H9 (cell line): ENCODE data around the gene UBE4A. TPM values are rescaled to one million over a fixed set of nuclear protein-coding genes. Genes with fewer than 3 reads are reported as not detected.

Source experiments
- DNase-seq: peaks from one replicate; pipeline ENCODE4 v3.0.0-alpha.2; 2017
- H2AFZ ChIP-seq: one replicate; pipeline ENCODE4 v1.6.1; 2013; ENCODE audit warnings: mild to moderate bottlenecking, low read length, control low read depth, moderate library complexity
- H2AK5ac ChIP-seq: 2 replicates; pipeline ENCODE4 v1.6.1; 2013; ENCODE audit warnings: low read length, control low read depth, mixed read lengths; ENCODE audit not compliant: insufficient read length
- H2BK120ac ChIP-seq: one replicate; pipeline ENCODE4 v1.6.1; 2013; ENCODE audit warnings: low read depth, mild to moderate bottlenecking, low read length, control low read depth, inconsistent platforms; ENCODE audit not compliant: poor library complexity, severe bottlenecking
- H2BK12ac ChIP-seq: 2 replicates; pipeline ENCODE4 v1.6.1; 2013; ENCODE audit warnings: low read length, control low read depth, mixed read lengths, low read depth; ENCODE audit not compliant: insufficient read length
- H2BK15ac ChIP-seq: 2 replicates; pipeline ENCODE4 v1.6.1; 2013; ENCODE audit warnings: low read depth, low read length, control low read depth
- H2BK20ac ChIP-seq: one replicate; pipeline ENCODE4 v1.6.1; 2013; ENCODE audit warnings: low read depth, mild to moderate bottlenecking, low read length, control low read depth, inconsistent platforms; ENCODE audit not compliant: poor library complexity, severe bottlenecking
- H2BK5ac ChIP-seq: 2 replicates; pipeline ENCODE4 v1.6.1; 2013; ENCODE audit warnings: low read length, control low read depth, mixed read lengths; ENCODE audit not compliant: insufficient read length
- H3K14ac ChIP-seq: 2 replicates; pipeline ENCODE4 v1.6.1; 2013; ENCODE audit warnings: low read length, control low read depth; ENCODE audit not compliant: insufficient read depth
- H3K18ac ChIP-seq: 2 replicates; pipeline ENCODE4 v1.6.1; 2013; ENCODE audit warnings: low read depth, mild to moderate bottlenecking, mixed read lengths, low read length, control low read depth; ENCODE audit not compliant: insufficient read length
- H3K23ac ChIP-seq: 2 replicates; pipeline ENCODE4 v1.6.1; 2013; ENCODE audit warnings: low read length, control low read depth, mixed read lengths, low read depth; ENCODE audit not compliant: insufficient read length
- H3K23me2 ChIP-seq: 2 replicates; pipeline ENCODE4 v1.6.1; 2013; ENCODE audit warnings: low read depth, mild to moderate bottlenecking, mixed read lengths, low read length, control low read depth; ENCODE audit not compliant: insufficient read length, poor library complexity, severe bottlenecking
- H3K27ac ChIP-seq: 2 replicates; pipeline ENCODE4 v1.5.1; 2013; ENCODE audit warnings: low read length, control low read depth, mixed read lengths, low read depth; ENCODE audit not compliant: insufficient read length
- H3K27me3 ChIP-seq: 2 replicates; pipeline ENCODE4 v1.6.1; 2013; ENCODE audit warnings: low read length, control low read depth, inconsistent platforms; ENCODE audit not compliant: insufficient read depth
- H3K4ac ChIP-seq: 2 replicates; pipeline ENCODE4 v1.6.1; 2013; ENCODE audit warnings: low read depth, mild to moderate bottlenecking, control low read depth, inconsistent platforms, low read length, moderate library complexity
- H3K4me1 ChIP-seq: 2 replicates; pipeline ENCODE4 v1.6.1; 2013; ENCODE audit warnings: low read length, control low read depth, inconsistent platforms; ENCODE audit not compliant: insufficient read depth
- H3K4me2 ChIP-seq: 2 replicates; pipeline ENCODE4 v1.6.1; 2013; ENCODE audit warnings: low read length, control low read depth, mixed read lengths; ENCODE audit not compliant: insufficient read length, insufficient read depth
- H3K56ac ChIP-seq: 2 replicates; pipeline ENCODE4 v1.6.1; 2013; ENCODE audit warnings: low read depth, mild to moderate bottlenecking, mixed read lengths, low read length, control low read depth; ENCODE audit not compliant: insufficient read length
- H3K79me1 ChIP-seq: 2 replicates; pipeline ENCODE4 v1.6.1; 2013; ENCODE audit warnings: low read depth, mild to moderate bottlenecking, moderate library complexity, low read length, control low read depth, inconsistent platforms; ENCODE audit not compliant: insufficient read depth, poor library complexity, severe bottlenecking
- H3K79me2 ChIP-seq: 2 replicates; pipeline ENCODE4 v1.6.1; 2013; ENCODE audit warnings: low read length, control low read depth, inconsistent platforms; ENCODE audit not compliant: insufficient read depth
- H3K9ac ChIP-seq: 2 replicates; pipeline ENCODE4 v1.6.1; 2013; ENCODE audit warnings: low read length, control low read depth, mixed read lengths; ENCODE audit not compliant: insufficient read length; ENCODE audit errors: extremely low read depth
- H3K9me3 ChIP-seq: one replicate; pipeline ENCODE4 v1.6.1; 2013; ENCODE audit warnings: low read depth, low read length, inconsistent platforms; ENCODE audit not compliant: control insufficient read depth
- H3T11ph ChIP-seq: one replicate; pipeline ENCODE4 v1.6.1; 2013; ENCODE audit warnings: mild to moderate bottlenecking, low read length, control low read depth, inconsistent platforms
- H4K20me1 ChIP-seq: one replicate; pipeline ENCODE4 v1.6.1; 2013; ENCODE audit not compliant: control insufficient read depth, insufficient read length, insufficient read depth
- H4K5ac ChIP-seq: 2 replicates; pipeline ENCODE4 v1.6.1; 2013; ENCODE audit warnings: low read depth, mild to moderate bottlenecking, mixed read lengths, low read length, control low read depth; ENCODE audit not compliant: insufficient read length
- H4K8ac ChIP-seq: replicated peaks from 2 replicates; pipeline ENCODE4 v1.6.1; 2013; ENCODE audit warnings: low read length, control low read depth, mixed read lengths, low read depth; ENCODE audit not compliant: insufficient read length
- H4K91ac ChIP-seq: 2 replicates; pipeline ENCODE4 v1.6.1; 2013; ENCODE audit warnings: low read depth, mild to moderate bottlenecking, moderate library complexity, mixed read lengths, low read length, control low read depth; ENCODE audit not compliant: insufficient read length
- H3K27ac Mint-ChIP-seq, 3 experiments: 2 replicates in 2 of 3; 3 replicates in 1 of 3; pipeline ENCODE4 v1.8.0; 2020 to 2021; ENCODE audit warnings: mixed read lengths in 3 of 3, mild to moderate bottlenecking in 1 of 3, moderate library complexity in 1 of 3
- H3K27me3 Mint-ChIP-seq: 2 replicates; pipeline ENCODE4 v1.8.0; 2021; ENCODE audit warnings: low read depth, mild to moderate bottlenecking, moderate library complexity, mixed read lengths
- H3K36me3 Mint-ChIP-seq, 3 experiments: 2 replicates in 2 of 3; 3 replicates in 1 of 3; pipeline ENCODE4 v1.8.0; 2020 to 2021; ENCODE audit warnings: low read depth in 3 of 3, mixed read lengths in 3 of 3; ENCODE audit not compliant: insufficient read depth in 1 of 3
- H3K4me1 Mint-ChIP-seq, 2 experiments: 2 replicates each; pipeline ENCODE4 v1.8.0; 2020; ENCODE audit warnings: mixed read lengths in 2 of 2
- H3K4me3 Mint-ChIP-seq, 2 experiments: 2 replicates in 1 of 2; 3 replicates in 1 of 2; pipeline ENCODE4 v1.8.0; 2020 to 2021; ENCODE audit warnings: mild to moderate bottlenecking in 2 of 2, mixed read lengths in 2 of 2, moderate library complexity in 1 of 2
- H3K9me3 Mint-ChIP-seq, 2 experiments: 2 replicates in 1 of 2; 3 replicates in 1 of 2; pipeline ENCODE4 v1.8.0; 2020; ENCODE audit warnings: mild to moderate bottlenecking in 2 of 2, mixed read lengths in 2 of 2, moderate library complexity in 1 of 2
- CTCF ChIP-seq: fragments of 200-600 bp; sonication (generic); conservative IDR thresholded peaks from 3 replicates; pipeline ENCODE4 v1.8.0; 2021; ENCODE audit warnings: antibody characterized with exemption, mild to moderate bottlenecking
- WGBS: extraction: QIAGEN DNeasy Blood & Tissue Kit; methylation state at CpG from one replicate; pipeline ENCODE4 v1.1.7; 2013; ENCODE audit warnings: missing lambda C conversion rate, low lambda C conversion rate, mixed read lengths; ENCODE audit not compliant: insufficient read length; ENCODE audit errors: extremely low coverage; 5-methylcytosine and 5-hydroxymethylcytosine counted together
- total RNA-seq: library from RNA; stranded (reverse); gene quantifications from 2 replicates; pipeline ENCODE4 v1.2.1, GENCODE V29; 2021

Gene UBE4A
- total RNA-seq, 1 experiment from 2014 or later = 33.7 TPM

- Mint-ChIP-seq H3K27me3 (no peaks in the 10 kb centered on the region), H3K9me3 (no peaks in the 10 kb centered on the region), H3K27ac (peak overlapping the region in 1 of 3 experiments; percentile 16; a peak in 1 of 7 replicates), H3K4me3 (no peak overlapping the region), H3K4me1 (peaks cover 14 to 18% of the 10 kb centered on the region in 2 experiments), H3K36me3 (peaks cover 0 to 26% (median 14%) of the 10 kb centered on the region in 3 experiments; a peak in 5 of 7 replicates)
- H4K20me1 ChIP-seq = no peaks in the 10 kb centered on the region
- no peak overlapping the region for H2BK20ac ChIP-seq
- H3K27me3 ChIP-seq = no peaks in the 10 kb centered on the region
- H3K79me1 ChIP-seq = peaks cover 9% of the 10 kb centered on the region
- DNase-seq = no peak
- no peaks in the 10 kb centered on the region for H3K4me1 ChIP-seq
- H4K8ac ChIP-seq = no peak overlapping the region
- no peak overlapping the region for H3K9ac ChIP-seq
- no peak overlapping the region for H2AK5ac ChIP-seq
- no peak overlapping the region for H3K4me2 ChIP-seq
- no peak overlapping the region for H3K56ac ChIP-seq
- no peak overlapping the region for H3T11ph ChIP-seq
- H2BK120ac ChIP-seq = no peak overlapping the region
- H2BK12ac ChIP-seq = no peak overlapping the region
- no peaks in the 10 kb centered on the region for H3K23me2 ChIP-seq
- no peak overlapping the region for H2BK5ac ChIP-seq
- H4K5ac ChIP-seq = no peak overlapping the region
- H3K79me2 ChIP-seq = peaks cover 29% of the 10 kb centered on the region; the same call in 1 of the 2 replicates
- 100% methylated on average over 2 of the region's 4 CpGs for WGBS
- H3K27ac ChIP-seq = no peak overlapping the region
- no peak overlapping the region for H4K91ac ChIP-seq
- TF ChIP-seq CTCF = no peak
- no peak overlapping the region for H3K4ac ChIP-seq
- no peak overlapping the region for H3K14ac ChIP-seq
- no peaks in the 10 kb centered on the region for H3K9me3 ChIP-seq
- no peak overlapping the region for H2BK15ac ChIP-seq
- H2AFZ ChIP-seq = no peak overlapping the region
- no peak overlapping the region for H3K18ac ChIP-seq
- no peak overlapping the region for H3K23ac ChIP-seq
Observed at GRCh38 chr11:118447423-118447822, 88.0 kb downstream of the UBE4A start.
